H7 (cell line): Measurements from ENCODE around the gene ATP8B3. TPM values are rescaled to one million over a fixed set of nuclear protein-coding genes. Genes with fewer than 3 reads are reported as not detected.

Experiments used
- DNase-seq: peaks from one replicate; pipeline ENCODE4 v3.0.0; 2012
- H3K27me3 ChIP-seq: 2 replicates; pipeline ENCODE4 v1.6.0; 2011; ENCODE audit warnings: mild to moderate bottlenecking, low read length; ENCODE audit not compliant: control insufficient read depth, insufficient read depth
- H3K36me3 ChIP-seq: replicated peaks from 2 replicates; pipeline ENCODE4 v1.5.1; 2011; ENCODE audit warnings: low read length; ENCODE audit not compliant: control insufficient read depth, insufficient read depth
- H3K4me3 ChIP-seq: 2 replicates; pipeline ENCODE4 v1.5.1; 2011; ENCODE audit warnings: low read depth, mild to moderate bottlenecking, control low read depth, low read length, moderate library complexity; ENCODE audit not compliant: insufficient read depth
- total RNA-seq: library from RNA; depleted of rRNA; stranded (reverse); fragments of >200 nt; shearing (Covaris generic); gene quantifications from 2 replicates; pipeline ENCODE4 v1.2.3, GENCODE V29; 2014

ATP8B3 gene
- total RNA-seq, 1 experiment from 2014 or later: 7.4 TPM

GRCh38 chr19:1770866-1771576 lies 41.1 kb downstream of the ATP8B3 start:
- Histone ChIP-seq H3K4me3 (no peak overlapping the region), H3K27me3 (peaks cover 66% of the 10 kb centered on the region), H3K36me3 (no peaks in the 10 kb centered on the region)
- DNase-seq: no peak

DNA sequence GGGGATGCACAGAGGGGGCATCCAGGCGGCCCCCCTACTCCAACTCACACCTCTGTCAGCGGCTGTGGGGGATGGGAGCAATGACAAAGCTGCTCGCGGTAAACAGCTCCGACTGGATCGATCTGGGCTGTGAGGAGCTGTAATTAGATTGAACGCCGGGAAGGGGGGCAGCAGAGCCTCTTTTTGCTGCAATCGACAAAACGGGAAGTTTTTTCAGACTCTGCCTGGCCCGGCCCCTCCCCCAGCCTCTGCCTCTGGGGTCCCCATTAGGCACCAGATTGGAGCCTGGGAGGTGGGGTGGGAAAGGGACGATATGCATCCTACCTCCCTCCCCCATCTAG lies 42.5 kb downstream of the ATP8B3 start:
- no peaks in the 10 kb centered on the region for H3K36me3 ChIP-seq
- DNase-seq: peak; percentile 73
- H3K27me3 ChIP-seq: peaks cover 67% of the 10 kb centered on the region
- no peak overlapping the region for H3K4me3 ChIP-seq

- Histone ChIP-seq H3K27me3 (peaks cover 68% of the 10 kb centered on the region), H3K4me3 (no peak overlapping the region), H3K36me3 (no peaks in the 10 kb centered on the region)
- peak; percentile 35 for DNase-seq
These were observed 43.0 kb downstream of the ATP8B3 start for GRCh38 chr19:1768918-1769644.

DNA sequence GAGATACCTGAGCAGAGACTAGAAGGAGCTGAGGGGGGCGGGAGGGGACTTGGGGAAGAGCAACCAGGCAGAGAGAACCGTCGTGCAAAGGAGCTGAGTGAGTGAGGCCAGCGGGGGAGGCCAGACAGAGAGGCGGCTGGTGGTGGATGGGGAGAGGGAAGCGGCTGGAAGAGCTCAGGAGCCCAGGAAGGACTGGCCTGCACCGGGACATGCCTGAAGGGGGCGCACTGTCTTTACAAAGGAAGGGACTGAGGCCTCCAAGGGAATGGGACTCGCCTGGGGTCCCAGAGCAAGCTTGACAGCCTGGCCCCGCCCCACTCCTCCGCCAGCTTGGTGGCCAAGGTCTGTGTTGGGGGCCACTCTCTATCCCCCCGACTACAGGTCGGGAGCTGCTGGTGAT lies 43.8 kb downstream of the ATP8B3 start:
- Histone ChIP-seq H3K36me3 (no peaks in the 10 kb centered on the region), H3K27me3 (peaks cover 68% of the 10 kb centered on the region), H3K4me3 (no peak overlapping the region)
- peak; percentile 94 for DNase-seq

DNA sequence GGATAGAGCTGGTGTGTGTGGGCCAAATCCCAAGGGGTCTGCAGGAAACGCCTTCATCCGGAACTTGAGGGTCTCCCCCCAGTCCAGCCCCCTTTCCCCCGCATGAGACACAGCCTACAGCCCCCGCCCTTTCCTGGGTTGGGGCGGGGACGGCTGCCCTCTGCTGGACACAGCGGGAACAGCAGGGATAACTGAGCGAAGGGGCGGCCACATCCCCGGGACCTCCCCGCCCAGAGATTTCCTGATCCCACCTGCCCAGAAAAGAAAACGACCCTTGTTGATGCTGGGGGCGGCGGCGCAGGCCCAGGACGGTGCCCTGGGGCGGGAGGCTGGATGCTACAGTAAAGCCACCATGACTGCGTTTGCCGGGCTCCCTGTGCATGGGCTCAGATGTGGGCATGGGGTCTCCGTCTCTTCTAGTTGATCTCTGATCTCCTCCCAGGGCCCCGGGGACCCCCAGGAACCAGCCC lies 44.6 kb downstream of the ATP8B3 start:
- H3K27me3 ChIP-seq: peaks cover 73% of the 10 kb centered on the region

GRCh38 chr19:1766800-1767352 lies 45.2 kb downstream of the ATP8B3 start:
- Histone ChIP-seq H3K27me3 (peaks cover 80% of the 10 kb centered on the region), H3K4me3 (no peak overlapping the region), H3K36me3 (no peaks in the 10 kb centered on the region)
- DNase-seq: peak; percentile 58

More for the DNA sequence above, 44.6 kb downstream of the ATP8B3 start:
- peak; percentile 98 for DNase-seq
- H3K36me3 ChIP-seq: no peaks in the 10 kb centered on the region
- H3K4me3 ChIP-seq: no peak overlapping the region

DNA sequence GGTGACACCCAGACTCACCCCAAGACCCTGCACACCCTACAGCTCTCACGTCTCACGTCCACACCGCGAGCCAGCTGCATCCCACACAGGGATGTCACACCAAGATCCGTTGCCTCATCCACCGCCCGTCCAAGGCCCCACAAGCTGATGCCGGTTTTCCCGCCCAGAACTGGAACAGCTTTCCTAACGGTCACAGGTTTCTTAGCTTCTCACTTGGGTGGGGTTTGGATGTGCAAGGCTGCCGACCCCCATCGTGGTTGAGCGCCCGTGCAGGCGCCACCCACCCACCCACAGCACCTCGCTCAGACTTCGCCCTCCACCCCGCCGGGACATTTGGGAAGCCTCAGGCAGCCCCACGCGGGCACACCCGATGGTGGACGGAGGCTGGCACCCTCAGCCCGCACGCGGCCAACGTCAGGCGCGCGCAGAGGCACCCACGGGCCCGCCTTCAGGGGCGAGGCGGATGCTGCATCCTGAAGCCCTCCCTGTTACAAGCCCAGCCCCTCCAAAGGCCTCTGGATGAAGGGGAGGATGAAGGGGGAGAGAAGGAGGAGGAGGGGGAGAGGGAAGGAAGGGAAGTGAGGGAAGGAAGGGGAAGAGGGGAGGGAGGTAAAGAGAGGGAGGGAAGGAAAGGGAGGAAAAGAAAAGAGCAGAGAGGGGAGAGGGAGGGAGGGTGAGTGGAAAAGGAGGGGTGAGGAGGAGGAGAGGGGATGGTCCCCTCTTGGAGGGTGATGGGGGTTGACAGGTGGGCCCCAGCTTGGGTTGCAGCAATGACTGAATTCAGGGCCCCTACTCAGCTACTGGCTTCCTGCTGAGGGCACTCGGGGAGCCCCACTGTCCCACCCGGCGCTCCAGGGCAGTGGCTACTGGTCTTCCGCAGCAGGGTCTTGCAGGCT lies 45.9 kb downstream of the ATP8B3 start:
- Histone ChIP-seq H3K4me3 (no peak overlapping the region), H3K36me3 (no peaks in the 10 kb centered on the region), H3K27me3 (peaks cover 87% of the 10 kb centered on the region)
- DNase-seq: peak; percentile 77

DNA sequence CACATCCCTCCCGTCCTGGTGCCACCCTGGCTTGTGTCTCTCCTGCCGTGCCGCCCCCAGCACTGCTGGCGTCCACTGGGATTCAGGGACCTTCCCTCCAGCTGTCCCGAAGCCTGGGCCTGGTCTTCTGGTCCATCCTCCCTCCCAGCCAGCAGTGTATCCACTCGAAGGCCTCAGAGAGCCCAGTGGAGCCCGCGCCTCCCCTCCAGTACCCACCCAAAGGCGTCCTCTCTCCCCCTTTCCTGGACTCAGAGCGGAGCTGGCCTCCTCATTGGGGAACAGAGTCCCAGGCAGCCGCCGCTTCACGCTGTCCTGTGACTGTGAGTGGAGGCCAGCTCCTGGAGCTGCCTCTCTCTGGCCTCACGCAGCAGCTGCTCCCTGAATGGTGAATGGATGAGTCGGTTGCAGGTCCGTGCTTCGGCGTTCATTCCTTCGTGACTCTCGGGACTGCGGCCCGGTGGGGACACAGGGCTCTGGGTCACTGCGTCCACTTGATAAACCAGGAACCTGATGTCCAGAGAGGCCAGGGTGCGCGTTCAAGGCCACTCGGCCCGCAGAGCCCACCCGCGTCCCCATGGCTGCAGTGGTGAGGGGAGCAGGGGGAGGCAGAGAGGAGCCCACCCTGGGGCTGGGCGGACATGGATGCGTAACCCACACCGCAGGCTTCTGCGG lies 46.7 kb downstream of the ATP8B3 start:
- no peaks in the 10 kb centered on the region for H3K36me3 ChIP-seq
- H3K27me3 ChIP-seq: peaks cover 92% of the 10 kb centered on the region
- H3K4me3 ChIP-seq: no peak overlapping the region
- DNase-seq: peak; percentile 61

DNA sequence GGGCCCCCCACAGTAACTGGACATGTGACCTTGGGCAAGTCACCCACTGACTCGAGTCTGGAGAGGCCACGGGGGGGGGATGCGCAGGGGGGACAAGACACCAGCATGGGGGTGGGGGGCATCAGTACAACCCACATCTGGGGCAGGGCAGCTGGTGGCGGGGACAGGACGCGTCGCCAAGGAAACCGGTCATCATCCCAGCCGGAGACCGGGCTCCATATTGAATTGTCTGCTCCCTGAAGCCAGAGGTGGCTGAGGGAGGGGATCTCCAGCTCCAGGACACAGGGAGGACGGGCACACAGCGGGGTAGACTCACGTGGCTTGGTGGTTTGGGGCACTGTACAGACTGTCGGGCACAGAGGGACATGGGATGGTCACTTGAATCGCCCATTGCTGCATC lies 47.3 kb downstream of the ATP8B3 start:
- Histone ChIP-seq H3K27me3 (peaks cover 95% of the 10 kb centered on the region), H3K36me3 (no peaks in the 10 kb centered on the region), H3K4me3 (no peak overlapping the region)
- DNase-seq: peak; percentile 66

GRCh38 chr19:1763648-1764639 lies 48.1 kb downstream of the ATP8B3 start:
- no peaks in the 10 kb centered on the region for H3K36me3 ChIP-seq
- no peak overlapping the region for H3K4me3 ChIP-seq
- peak; percentile 65 for DNase-seq
- peaks cover 98% of the 10 kb centered on the region for H3K27me3 ChIP-seq

DNA sequence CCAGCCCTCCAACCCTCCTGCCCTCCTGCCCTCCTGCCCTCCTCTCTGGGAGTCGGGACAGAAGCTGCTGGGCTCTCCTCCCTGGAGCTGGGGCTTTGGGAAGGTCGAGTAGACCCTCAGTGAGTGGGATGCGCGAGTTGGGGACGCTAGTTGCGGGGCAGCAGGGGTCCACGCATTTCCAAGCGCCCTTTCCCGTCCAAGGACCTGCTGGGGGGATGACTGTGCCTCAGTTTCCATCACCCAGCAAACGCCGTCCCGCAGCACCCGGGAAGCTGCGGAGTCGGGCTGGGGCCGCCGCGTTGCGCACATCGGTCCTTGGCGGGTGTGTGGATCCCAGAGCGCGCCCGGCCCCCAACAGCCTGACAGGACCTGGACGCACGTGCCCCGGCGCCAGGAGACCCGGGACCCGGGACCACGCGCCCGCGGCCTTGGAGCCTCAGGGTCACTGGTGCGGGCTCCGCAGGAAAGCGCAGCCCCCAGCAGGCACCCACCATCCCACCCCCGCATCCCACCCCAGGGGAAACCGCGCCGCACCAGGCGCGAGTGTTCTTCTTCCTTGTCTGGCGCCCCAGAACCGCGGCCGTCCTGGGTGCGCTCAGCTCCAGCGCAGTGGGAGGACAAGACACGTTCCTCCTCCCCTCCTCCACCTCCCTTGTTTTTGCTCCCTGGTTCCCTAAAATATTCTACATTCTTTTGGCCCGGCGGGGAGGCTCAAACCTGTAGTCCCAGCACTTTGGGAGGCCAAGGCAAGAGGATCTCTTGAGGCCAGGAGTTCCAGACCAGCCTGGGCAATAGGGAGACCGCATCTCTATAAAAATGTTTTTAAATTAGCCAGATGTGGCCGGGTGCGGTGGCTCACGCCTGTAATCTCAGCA lies 49.6 kb downstream of the ATP8B3 start:
- no peak overlapping the region for H3K4me3 ChIP-seq
- DNase-seq: peak; percentile 77
- peaks cover 99% of the 10 kb centered on the region for H3K27me3 ChIP-seq
- no peaks in the 10 kb centered on the region for H3K36me3 ChIP-seq

DNA sequence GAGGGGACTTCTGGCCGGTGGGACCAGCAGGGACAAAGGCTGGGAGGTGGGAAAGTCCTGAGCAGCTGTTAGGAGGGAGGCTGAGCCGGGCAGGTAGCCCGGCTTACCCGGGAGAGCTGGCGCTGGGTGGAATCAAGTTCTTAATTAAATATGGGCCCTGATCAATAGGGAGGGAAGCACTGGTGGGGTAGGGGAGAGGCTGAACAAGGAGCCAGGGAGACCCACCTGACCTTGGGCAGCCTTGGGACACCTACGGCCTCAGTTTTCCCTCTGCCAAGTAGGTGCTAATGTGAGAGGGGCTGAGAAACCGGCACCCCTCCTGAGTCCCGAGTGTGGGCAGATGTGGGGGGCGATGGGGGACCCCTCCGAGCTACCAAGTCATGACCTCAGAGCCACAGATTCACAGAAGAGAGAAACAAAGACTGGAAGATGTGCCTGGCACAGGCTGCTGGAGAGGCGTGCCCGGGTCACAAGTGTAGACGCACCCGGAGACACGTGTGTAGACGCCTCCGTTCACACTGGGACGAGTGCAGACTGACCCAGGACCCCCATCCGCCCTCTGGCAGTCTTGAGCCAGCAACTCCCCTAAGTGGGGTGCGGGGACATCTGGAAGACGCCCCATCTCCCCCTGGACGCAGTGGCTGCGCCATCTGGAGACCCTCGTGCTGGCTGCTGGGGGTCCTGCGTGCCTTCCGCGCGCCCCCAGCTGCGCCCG lies 50.4 kb downstream of the ATP8B3 start:
- Histone ChIP-seq H3K27me3 (peaks cover 100% of the 10 kb centered on the region), H3K36me3 (no peaks in the 10 kb centered on the region), H3K4me3 (no peak overlapping the region)
- peak; percentile 69 for DNase-seq
